Type B pancreatic cell (in vitro differentiated cells): Measurements from ENCODE around the gene FOXN3. TPM values are rescaled to one million over a fixed set of nuclear protein-coding genes. Genes with fewer than 3 reads are reported as not detected.
"Not testable (repeated sequence)": the region's sequence is repeated elsewhere in the genome, so short reads cannot be mapped to it uniquely, and the experiment has no call there.

Source experiments
- DNase-seq: peaks from one replicate; pipeline ENCODE4 v3.0.0; 2021; ENCODE audit warnings: mixed read lengths; ENCODE audit not compliant: unreplicated experiment; ENCODE audit errors: extremely low spot score
- H3K27ac Mint-ChIP-seq: 2 replicates; pipeline ENCODE4 v1.8.0; 2021; ENCODE audit warnings: mild to moderate bottlenecking, mixed read lengths
- H3K27me3 Mint-ChIP-seq: 2 replicates; pipeline ENCODE4 v1.8.0; 2021; ENCODE audit warnings: mixed read lengths
- H3K36me3 Mint-ChIP-seq: 2 replicates; pipeline ENCODE4 v1.8.0; 2021; ENCODE audit warnings: mixed read lengths
- H3K4me1 Mint-ChIP-seq: one replicate; pipeline ENCODE4 v1.8.0; 2021; ENCODE audit warnings: mixed read lengths; ENCODE audit not compliant: unreplicated experiment
- H3K4me3 Mint-ChIP-seq: 2 replicates; pipeline ENCODE4 v1.8.0; 2021; ENCODE audit warnings: mild to moderate bottlenecking, mixed read lengths
- H3K9me3 Mint-ChIP-seq: 2 replicates; pipeline ENCODE4 v1.8.0; 2021; ENCODE audit warnings: mixed read lengths
- CTCF ChIP-seq: fragments of 200-600 bp; sonication (generic); conservative IDR thresholded peaks from 2 replicates; pipeline ENCODE4 v1.5.0; 2021; ENCODE audit warnings: antibody characterized with exemption, mild to moderate bottlenecking
- total RNA-seq: library from RNA; stranded (reverse); gene quantifications from 2 replicates; pipeline ENCODE4 v1.2.1, GENCODE V29; 2021; ENCODE audit warnings: low replicate concordance

The FOXN3 gene
- total RNA-seq, 1 donor from 2014 or later: 73.5 TPM

- Mint-ChIP-seq H3K4me1 (peaks cover 46% of the 10 kb centered on the region), H3K27me3 (no peaks in the 10 kb centered on the region), H3K36me3 (peaks cover 23% of the 10 kb centered on the region), H3K9me3 (peaks cover 3% of the 10 kb centered on the region), H3K27ac (peak overlapping the region; percentile 27), H3K4me3 (no peak overlapping the region)
- DNase-seq: no peak
- no peak for TF ChIP-seq CTCF
These were observed 209.1 kb downstream of the FOXN3 start for GRCh38 chr14:89207925-89208328.

GRCh38 chr14:89206389-89207031 lies 210.5 kb downstream of the FOXN3 start:
- H3K27ac Mint-ChIP-seq: no peak overlapping the region

GRCh38 chr14:89205137-89205740 lies 211.8 kb downstream of the FOXN3 start:
- no peak overlapping the region for H3K27ac Mint-ChIP-seq
- no peak for TF ChIP-seq CTCF
- peaks cover 16% of the 10 kb centered on the region for H3K36me3 Mint-ChIP-seq
- no peak overlapping the region for H3K4me3 Mint-ChIP-seq
- H3K9me3 Mint-ChIP-seq: peaks cover 1% of the 10 kb centered on the region
- H3K4me1 Mint-ChIP-seq: peaks cover 46% of the 10 kb centered on the region
- DNase-seq: no peak
- no peaks in the 10 kb centered on the region for H3K27me3 Mint-ChIP-seq

More at GRCh38 chr14:89206389-89207031, 210.5 kb downstream of the FOXN3 start:
- H3K4me3 Mint-ChIP-seq: no peak overlapping the region
- peaks cover 3% of the 10 kb centered on the region for H3K9me3 Mint-ChIP-seq
- peaks cover 46% of the 10 kb centered on the region for H3K4me1 Mint-ChIP-seq
- H3K36me3 Mint-ChIP-seq: peaks cover 24% of the 10 kb centered on the region
- no peaks in the 10 kb centered on the region for H3K27me3 Mint-ChIP-seq
- TF ChIP-seq CTCF: no peak
- no peak for DNase-seq

GRCh38 chr14:89202413-89203190 lies 214.4 kb downstream of the FOXN3 start:
- DNase-seq: no peak
- Mint-ChIP-seq H3K9me3 (no peaks in the 10 kb centered on the region), H3K4me3 (no peak overlapping the region), H3K4me1 (peaks cover 43% of the 10 kb centered on the region), H3K27me3 (no peaks in the 10 kb centered on the region), H3K27ac (no peak overlapping the region), H3K36me3 (peaks cover 23% of the 10 kb centered on the region)
- no peak for TF ChIP-seq CTCF

GRCh38 chr14:89201645-89202044 lies 215.4 kb downstream of the FOXN3 start:
- peaks cover 34% of the 10 kb centered on the region for H3K4me1 Mint-ChIP-seq
- H3K4me3 Mint-ChIP-seq: no peak overlapping the region
- peaks cover 28% of the 10 kb centered on the region for H3K36me3 Mint-ChIP-seq
- no peaks in the 10 kb centered on the region for H3K9me3 Mint-ChIP-seq
- TF ChIP-seq CTCF: no peak
- H3K27me3 Mint-ChIP-seq: no peaks in the 10 kb centered on the region
- no peak for DNase-seq
- H3K27ac Mint-ChIP-seq: no peak overlapping the region

GRCh38 chr14:89199357-89199756 lies 217.7 kb downstream of the FOXN3 start:
- not testable (repeated sequence) for DNase-seq, H3K9me3 Mint-ChIP-seq, H3K27me3 Mint-ChIP-seq
- Mint-ChIP-seq H3K36me3 (peaks cover 32% of the 10 kb centered on the region), H3K4me1 (peaks cover 28% of the 10 kb centered on the region), H3K4me3 (peak overlapping the region; percentile 1), H3K27ac (peak overlapping the region; percentile 46)
